Right atrium auricular region (tissue), 2 donors: ENCODE measurements around the gene RPS6KL1. TPM values are rescaled to one million over a fixed set of nuclear protein-coding genes. Genes with fewer than 3 reads are reported as not detected.
A peak's percentile ranks its signal among the peaks of the same experiment; 100 is the strongest.

Experiments
- DNase-seq: peaks from one replicate; pipeline ENCODE4 v3.0.0-alpha.2; 2019; ENCODE audit warnings: low spot score
- H3K27ac ChIP-seq, 2 donors: fragments of 200-600 bp; sonication (generic); 1 replicate in 1 of 2; 2 replicates in 1 of 2; pipeline ENCODE4 v1.5.1; 2016 to 2019
- H3K27me3 ChIP-seq, 2 donors: fragments of 200-600 bp; sonication (generic); one replicate each; pipeline versions ENCODE4 v1.5.1 to v1.6.0; 2017 to 2019
- H3K36me3 ChIP-seq: fragments of 200-600 bp; sonication (generic); one replicate; pipeline ENCODE4 v1.5.1; 2016
- H3K4me1 ChIP-seq, 2 donors: fragments of 200-600 bp; sonication (generic); one replicate each; pipeline versions ENCODE4 v1.5.1 to v1.6.0; 2017 to 2019
- H3K4me3 ChIP-seq, 2 donors: fragments of 200-600 bp; sonication (generic); 1 replicate in 1 of 2; 2 replicates in 1 of 2; pipeline ENCODE4 v1.5.1; 2017 to 2019; ENCODE audit warnings: mild to moderate bottlenecking in 1 of 2, moderate library complexity in 1 of 2
- H3K9me3 ChIP-seq, 2 donors: fragments of 200-600 bp; sonication (generic); one replicate each; pipeline ENCODE4 v1.5.1; 2019
- total RNA-seq, 2 donors: library from RNA; depleted of rRNA; stranded (reverse); fragments of >200 nt; gene quantifications; one replicate each; pipeline ENCODE4 v1.1.0, GENCODE V29; 2016
- TF ChIP-seq, protein P1 (sequence below), 2 donors: fragments of 200-600 bp; sonication (generic); IDR thresholded peaks; one replicate each; pipeline ENCODE4 v1.5.1; 2019; ENCODE audit warnings: antibody characterized with exemption in 2 of 2

RPS6KL1 gene
- total RNA-seq, 2 donors from 2014 or later, result 7.6 to 10.3 TPM

DNA sequence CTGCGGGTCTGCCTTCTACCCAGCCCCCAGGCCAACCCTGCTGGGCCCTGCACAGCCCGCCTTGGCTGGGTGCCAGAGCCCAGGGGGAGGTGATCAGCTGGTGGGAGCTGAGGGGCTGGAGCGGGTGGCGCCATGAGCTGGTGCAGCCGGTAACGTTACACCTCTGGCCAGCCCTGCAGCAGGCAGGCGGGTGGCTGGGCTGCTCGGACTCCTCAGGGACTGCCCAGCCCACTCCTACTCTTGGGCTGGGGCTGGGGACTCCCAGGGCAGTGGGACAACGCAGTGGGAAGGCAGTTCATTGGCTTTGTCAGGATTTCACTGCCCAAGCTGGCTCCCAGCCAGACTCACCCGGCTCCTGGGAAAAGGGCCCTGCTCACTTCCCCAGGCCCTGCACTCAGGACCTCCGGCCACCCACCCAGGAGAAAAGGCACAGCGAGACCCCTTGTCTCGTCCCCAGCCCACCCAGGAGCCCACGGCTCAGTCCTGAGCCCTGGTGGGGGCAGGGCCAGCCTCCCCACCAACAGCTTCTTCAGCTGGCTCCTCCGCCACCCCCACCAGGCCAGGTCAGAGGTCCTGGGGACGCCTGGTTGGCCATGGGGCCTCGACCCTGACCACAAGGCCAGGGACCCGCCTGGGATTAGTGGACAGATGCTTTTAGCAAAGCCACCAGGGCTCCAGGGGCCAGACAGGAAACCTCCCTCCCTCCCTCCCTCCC lies 31.3 kb upstream of the RPS6KL1 start:
- no peaks in the 10 kb centered on the region for H3K36me3 ChIP-seq
- H3K27me3 ChIP-seq, result no peaks in the 10 kb centered on the region
- no peak for DNase-seq
- peak overlapping the region; percentile 16 to 50 for H3K27ac ChIP-seq
- no peaks in the 10 kb centered on the region for H3K9me3 ChIP-seq
- TF ChIP-seq, protein P1, sequence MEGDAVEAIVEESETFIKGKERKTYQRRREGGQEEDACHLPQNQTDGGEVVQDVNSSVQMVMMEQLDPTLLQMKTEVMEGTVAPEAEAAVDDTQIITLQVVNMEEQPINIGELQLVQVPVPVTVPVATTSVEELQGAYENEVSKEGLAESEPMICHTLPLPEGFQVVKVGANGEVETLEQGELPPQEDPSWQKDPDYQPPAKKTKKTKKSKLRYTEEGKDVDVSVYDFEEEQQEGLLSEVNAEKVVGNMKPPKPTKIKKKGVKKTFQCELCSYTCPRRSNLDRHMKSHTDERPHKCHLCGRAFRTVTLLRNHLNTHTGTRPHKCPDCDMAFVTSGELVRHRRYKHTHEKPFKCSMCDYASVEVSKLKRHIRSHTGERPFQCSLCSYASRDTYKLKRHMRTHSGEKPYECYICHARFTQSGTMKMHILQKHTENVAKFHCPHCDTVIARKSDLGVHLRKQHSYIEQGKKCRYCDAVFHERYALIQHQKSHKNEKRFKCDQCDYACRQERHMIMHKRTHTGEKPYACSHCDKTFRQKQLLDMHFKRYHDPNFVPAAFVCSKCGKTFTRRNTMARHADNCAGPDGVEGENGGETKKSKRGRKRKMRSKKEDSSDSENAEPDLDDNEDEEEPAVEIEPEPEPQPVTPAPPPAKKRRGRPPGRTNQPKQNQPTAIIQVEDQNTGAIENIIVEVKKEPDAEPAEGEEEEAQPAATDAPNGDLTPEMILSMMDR (IDR thresholded peaks at IDR 0.05), result no peak
- peak overlapping the region; percentile 53 to 62 for H3K4me3 ChIP-seq
- peaks cover 0 to 29% of the 10 kb centered on the region in 2 donors for H3K4me1 ChIP-seq

DNA sequence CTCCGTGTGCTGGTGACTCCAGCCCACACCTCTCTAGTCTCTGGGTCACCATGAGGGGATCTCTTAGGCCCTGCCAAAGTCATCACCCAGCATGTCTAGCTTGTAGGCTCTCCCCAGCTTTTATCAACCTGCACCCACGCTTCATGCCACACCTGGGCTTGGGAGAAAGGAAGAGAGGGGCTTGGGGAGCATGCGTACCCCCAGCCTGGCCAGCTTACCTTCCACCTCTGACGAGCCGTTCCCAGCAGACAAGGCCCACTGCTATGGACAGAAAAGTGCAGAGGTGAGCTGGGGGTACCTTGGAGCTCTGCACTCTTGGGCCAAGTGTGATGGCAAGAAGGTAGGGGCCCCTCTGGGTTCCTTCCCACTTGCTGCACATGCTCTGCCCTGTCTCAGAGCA lies 30.6 kb upstream of the RPS6KL1 start:
- DNase-seq, result no peak
- no peak overlapping the region for H3K27ac ChIP-seq

DNA sequence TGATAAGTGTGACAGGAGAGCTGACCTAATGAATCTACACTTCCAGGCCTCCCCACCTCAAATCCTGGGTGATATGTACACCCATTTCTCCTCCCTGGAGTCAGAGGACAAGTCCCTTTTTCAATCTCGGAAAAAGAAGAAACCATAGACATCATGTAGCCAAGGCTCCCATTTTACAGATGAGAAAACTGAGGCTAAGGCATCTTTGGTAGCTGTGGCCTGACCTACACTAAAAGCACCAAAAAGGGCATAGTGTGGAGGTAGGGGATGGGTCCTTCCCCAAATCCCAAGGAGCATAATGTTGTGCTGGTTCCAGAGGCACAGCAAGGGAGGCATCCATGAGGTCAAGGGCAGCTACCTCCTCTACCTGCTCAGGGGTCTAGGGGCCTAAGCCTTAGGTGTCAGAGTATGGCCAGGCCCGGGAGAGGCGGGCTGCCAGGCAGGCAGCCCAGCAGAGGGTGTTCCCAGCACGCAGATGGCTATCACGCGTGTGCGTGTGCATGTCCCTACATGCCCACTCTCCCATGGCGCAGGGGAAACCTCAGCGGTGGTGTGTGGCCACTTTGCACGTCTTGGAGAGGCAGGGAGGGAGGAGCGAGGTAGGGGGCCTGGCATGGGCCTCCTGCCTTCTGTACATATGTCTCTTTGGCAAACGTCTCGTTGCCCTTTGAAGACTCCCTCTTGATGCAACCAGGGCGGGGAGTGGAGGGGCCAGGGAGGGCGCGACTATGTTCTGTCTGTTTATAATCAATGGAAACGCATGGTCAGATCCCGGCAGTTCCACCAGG lies 29.8 kb upstream of the RPS6KL1 start:
- peaks cover 0 to 29% of the 10 kb centered on the region in 2 donors for H3K4me1 ChIP-seq
- no peak overlapping the region for H3K27ac ChIP-seq
- no peaks in the 10 kb centered on the region for H3K36me3 ChIP-seq
- no peaks in the 10 kb centered on the region for H3K9me3 ChIP-seq
- TF ChIP-seq, protein P1 (IDR thresholded peaks at IDR 0.05), result no peak
- peak overlapping the region in 1 of 2 donors; percentile 62 for H3K4me3 ChIP-seq
- no peaks in the 10 kb centered on the region for H3K27me3 ChIP-seq
- no peak for DNase-seq

More for the DNA sequence above, 30.6 kb upstream of the RPS6KL1 start:
- no peaks in the 10 kb centered on the region for H3K27me3 ChIP-seq
- peaks cover 0 to 29% of the 10 kb centered on the region in 2 donors for H3K4me1 ChIP-seq
- H3K4me3 ChIP-seq, result peak overlapping the region; percentile 53 to 62
- no peaks in the 10 kb centered on the region for H3K9me3 ChIP-seq
- no peaks in the 10 kb centered on the region for H3K36me3 ChIP-seq
- TF ChIP-seq, protein P1 (IDR thresholded peaks at IDR 0.05), result no peak

DNA sequence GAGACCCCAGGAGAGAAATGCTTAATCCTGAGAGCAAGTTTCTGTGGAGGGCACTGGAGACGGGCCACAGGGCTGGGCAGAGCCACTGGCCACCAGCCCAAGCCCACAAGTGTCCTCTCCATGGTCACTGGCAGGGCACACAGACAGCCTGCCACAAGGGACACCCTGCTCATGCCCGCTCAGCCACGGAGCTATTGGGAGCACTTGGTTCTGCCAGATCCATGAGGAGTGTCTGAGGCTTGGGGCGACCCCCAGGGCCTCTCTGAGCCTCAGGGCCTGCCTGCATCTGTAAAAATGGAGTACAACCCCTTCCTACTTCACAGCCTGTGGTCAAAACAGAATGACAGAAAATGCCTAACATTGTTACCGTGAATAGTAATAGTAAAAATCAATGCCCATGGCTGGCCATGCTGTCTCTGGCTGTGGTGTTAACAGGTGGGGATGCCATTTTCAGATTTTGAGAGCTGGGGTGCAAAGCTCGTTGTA lies 29.2 kb upstream of the RPS6KL1 start:
- H3K4me3 ChIP-seq, result no peak overlapping the region
- no peak for DNase-seq
- H3K9me3 ChIP-seq, result no peaks in the 10 kb centered on the region
- no peak overlapping the region for H3K27ac ChIP-seq
- no peaks in the 10 kb centered on the region for H3K27me3 ChIP-seq
- H3K4me1 ChIP-seq, result peaks cover 0 to 29% of the 10 kb centered on the region in 2 donors
- H3K36me3 ChIP-seq, result no peaks in the 10 kb centered on the region
- TF ChIP-seq, protein P1 (IDR thresholded peaks at IDR 0.05), result no peak

DNA sequence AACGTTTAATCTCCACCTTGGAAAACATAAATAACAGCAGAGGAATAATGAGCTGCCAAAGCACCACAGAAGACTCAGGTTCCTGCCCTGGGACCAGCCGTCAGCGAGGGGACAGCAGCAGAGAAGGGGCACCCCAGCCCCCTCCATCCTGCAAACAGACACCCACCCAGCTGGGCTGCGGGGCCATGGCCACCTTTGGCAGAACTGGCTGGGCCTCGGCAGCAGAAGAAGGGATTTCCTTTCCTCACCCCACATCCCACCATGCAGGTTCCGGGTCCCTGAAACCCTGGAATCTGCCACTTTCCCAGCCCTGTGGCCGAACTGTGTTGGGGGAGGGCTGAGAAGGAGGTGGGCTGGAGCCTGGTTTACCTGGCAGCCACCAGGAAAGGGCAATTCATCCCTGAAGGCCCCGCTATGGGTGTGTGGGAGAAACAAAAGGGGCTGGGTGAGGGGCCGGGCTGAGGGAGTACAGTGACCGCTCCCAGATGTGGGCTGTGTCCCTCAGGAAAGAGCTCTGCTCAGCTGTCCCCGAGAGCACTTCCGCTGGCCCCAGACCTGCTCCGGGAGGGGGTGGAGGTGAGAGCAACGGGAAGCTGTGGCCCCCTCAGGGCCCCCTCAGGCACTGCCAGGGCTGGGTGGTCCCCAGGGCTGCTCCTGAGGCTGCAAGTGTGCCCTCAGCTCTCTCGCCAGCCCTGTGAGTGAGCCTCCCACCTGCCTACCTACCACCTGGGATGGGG lies 28.6 kb upstream of the RPS6KL1 start:
- no peak overlapping the region for H3K4me3 ChIP-seq

More for the DNA sequence above, 28.6 kb upstream of the RPS6KL1 start:
- Histone ChIP-seq H3K9me3 (no peaks in the 10 kb centered on the region), H3K36me3 (no peaks in the 10 kb centered on the region), H3K4me1 (peaks cover 0 to 34% of the 10 kb centered on the region in 2 donors), H3K27me3 (no peaks in the 10 kb centered on the region), H3K27ac (no peak overlapping the region)
- TF ChIP-seq, protein P1 (IDR thresholded peaks at IDR 0.05), result no peak
- DNase-seq, result no peak
